Stomach (tissue), 9 donors: ENCODE measurements around the gene HAT1. TPM values are rescaled to one million over a fixed set of nuclear protein-coding genes. Genes with fewer than 3 reads are reported as not detected.

Experiments
- DNase-seq, 2 donors: peaks; one replicate each; pipeline versions ENCODE4 v3.0.0 to v3.0.0-alpha.2; 2013 to 2019
- H3K27ac ChIP-seq, 5 donors: fragments of 200-600 bp in 4 of 5; sonication (generic) in 4 of 5; one replicate each; pipeline ENCODE4 v1.5.1; 2013 to 2019; ENCODE audit warnings: mild to moderate bottlenecking in 1 of 5, moderate library complexity in 1 of 5
- H3K27me3 ChIP-seq, 3 donors: fragments of 200-600 bp; sonication (generic); one replicate each; pipeline ENCODE4 v1.5.1; 2017 to 2019; ENCODE audit warnings: mixed run types in 1 of 3
- H3K36me3 ChIP-seq, 4 donors: fragments of 200-600 bp; sonication (generic); 1 replicate in 3 of 4; 2 replicates in 1 of 4; pipeline ENCODE4 v1.5.1; 2016 to 2019
- H3K4me1 ChIP-seq, 4 donors: fragments of 200-600 bp; sonication (generic); one replicate each; pipeline ENCODE4 v1.5.1; 2016 to 2019
- H3K4me3 ChIP-seq, 4 donors: fragments of 200-600 bp; sonication (generic) in 3 of 4; one replicate each; pipeline ENCODE4 v1.5.1; 2016 to 2019; ENCODE audit warnings: mild to moderate bottlenecking in 1 of 4
- H3K9me3 ChIP-seq, 4 donors: fragments of 200-600 bp; sonication (generic); one replicate each; pipeline ENCODE4 v1.5.1; 2016 to 2019
- CTCF ChIP-seq, 7 experiments: fragments of 450-650 bp in 4 of 7; fragments of 200-600 bp in 3 of 7; sonication (generic) in 3 of 7; IDR thresholded peaks; one replicate each; pipeline ENCODE4 v1.5.1; 2016 to 2019; ENCODE audit warnings: antibody characterized with exemption in 7 of 7, control low read depth in 2 of 7, mild to moderate bottlenecking in 1 of 7
- EP300 ChIP-seq: sonication (generic); formaldehyde crosslinking; IDR thresholded peaks from one replicate; pipeline ENCODE4 v1.6.1; 2017; ENCODE audit warnings: antibody characterized with exemption
- POLR2A ChIP-seq, 4 donors: fragments of 450-650 bp; IDR thresholded peaks; one replicate each; pipeline ENCODE4 v1.6.1; 2016; ENCODE audit warnings: antibody characterized with exemption in 4 of 4, control low read depth in 2 of 4, mild to moderate bottlenecking in 1 of 4, moderate library complexity in 1 of 4
- POLR2AphosphoS5 ChIP-seq, 3 donors: sonication (generic); formaldehyde crosslinking; IDR thresholded peaks; one replicate each; pipeline ENCODE4 v1.6.1; 2016; ENCODE audit warnings: antibody characterized with exemption in 3 of 3
- WGBS, 5 donors: extraction: QIAGEN DNeasy Blood & Tissue Kit in 3 of 5; methylation state at CpG; one replicate each; pipeline versions ENCODE4 v1.1.5 to v1.1.7; 2013 to 2018; 5-methylcytosine and 5-hydroxymethylcytosine counted together
- intact Hi-C: fragments of 100-400 bp; cut with DNase I; formaldehyde crosslinking; loops from one replicate; pipeline ENCODE4 v1.15.1; 2023; ENCODE audit warnings: low total_unique reads
- polyA plus RNA-seq, 3 donors: library from polyadenylated mRNA; stranded (reverse); fragments of 200-250 nt; gene quantifications; one replicate each; pipeline ENCODE4 v1.2.3, GENCODE V29; 2013
- total RNA-seq, 5 donors: library from RNA; depleted of rRNA; stranded (reverse); fragments of >200 nt; gene quantifications; one replicate each; pipeline versions ENCODE4 v1.1.0 to v1.2.3, GENCODE V29; 2014 to 2016
- donor health status: healthy with polysubstance abuse.
- donor health status: Bipolar disorder and iron deficiency.
- donor health status: healthy.

Gene HAT1
- total and polyA plus RNA-seq, 8 donors: 2.9 to 59.8 (median 26.6) TPM

GRCh38 chr2:171959998-171960397 lies 37.7 kb downstream of the HAT1 start:
- Histone ChIP-seq H3K27ac (no peak overlapping the region), H3K4me1 (peaks cover 0 to 14% (median 5%) of the 10 kb centered on the region in 4 donors), H3K36me3 (peaks cover 0 to 18% (median 5%) of the 10 kb centered on the region in 4 donors), H3K4me3 (no peak overlapping the region), H3K9me3 (no peaks in the 10 kb centered on the region), H3K27me3 (no peaks in the 10 kb centered on the region)
- intact Hi-C loops: no loop called here
- TF ChIP-seq POLR2A (IDR thresholded peaks at IDR 0.05) (no peak), CTCF (IDR thresholded peaks at IDR 0.05) (no peak), POLR2AphosphoS5 (IDR thresholded peaks at IDR 0.05) (no peak), EP300 (no peak)
- no peak for DNase-seq
- 86 to 98% (median 94%) methylated on average over 2 of the region's 2 CpGs for WGBS, 5 donors

- intact Hi-C loops: no loop called here
- 85 to 98% (median 88%) methylated on average over 3 of the region's 3 CpGs for WGBS, 5 donors
Measured at GRCh38 chr2:171960570-171960969, 38.3 kb downstream of the HAT1 start.

GRCh38 chr2:171963198-171963597 lies 40.9 kb downstream of the HAT1 start:
- intact Hi-C loops: no loop called here
- H3K4me1 ChIP-seq: peaks cover 0 to 10% (median 4%) of the 10 kb centered on the region in 4 donors
- TF ChIP-seq POLR2A (IDR thresholded peaks at IDR 0.05) (no peak), EP300 (no peak), CTCF (IDR thresholded peaks at IDR 0.05) (no peak), POLR2AphosphoS5 (IDR thresholded peaks at IDR 0.05) (no peak)
- no peak overlapping the region for H3K4me3 ChIP-seq
- H3K27me3 ChIP-seq: no peaks in the 10 kb centered on the region
- no peak for DNase-seq
- peaks cover 10 to 31% (median 30%) of the 10 kb centered on the region in 4 donors for H3K36me3 ChIP-seq
- no peak overlapping the region for H3K27ac ChIP-seq
- 85 to 94% (median 93%) methylated on average over 2 of the region's 2 CpGs for WGBS, 5 donors
- H3K9me3 ChIP-seq: no peaks in the 10 kb centered on the region

More at GRCh38 chr2:171960570-171960969, 38.3 kb downstream of the HAT1 start:
- TF ChIP-seq POLR2AphosphoS5 (IDR thresholded peaks at IDR 0.05) (no peak), POLR2A (IDR thresholded peaks at IDR 0.05) (no peak), CTCF (IDR thresholded peaks at IDR 0.05) (no peak), EP300 (no peak)
- no peaks in the 10 kb centered on the region for H3K9me3 ChIP-seq
- no peak for DNase-seq
- H3K36me3 ChIP-seq: peaks cover 0 to 17% (median 8%) of the 10 kb centered on the region in 4 donors
- no peak overlapping the region for H3K4me3 ChIP-seq
- H3K27me3 ChIP-seq: no peaks in the 10 kb centered on the region
- H3K4me1 ChIP-seq: peaks cover 0 to 10% (median 4%) of the 10 kb centered on the region in 4 donors
- H3K27ac ChIP-seq: no peak overlapping the region

GRCh38 chr2:171964308-171964707 lies 42.0 kb downstream of the HAT1 start:
- H3K27me3 ChIP-seq: no peaks in the 10 kb centered on the region
- intact Hi-C loops: no loop called here
- WGBS, 5 donors: 60 to 82% (median 76%) methylated on average over 2 of the region's 2 CpGs
- no peak for DNase-seq
- peaks cover 10 to 42% (median 38%) of the 10 kb centered on the region in 4 donors for H3K36me3 ChIP-seq
- H3K4me1 ChIP-seq: peaks cover 0 to 5% (median 0%) of the 10 kb centered on the region in 4 donors
- H3K9me3 ChIP-seq: no peaks in the 10 kb centered on the region
- no peak for TF ChIP-seq CTCF (IDR thresholded peaks at IDR 0.05)
- TF ChIP-seq POLR2AphosphoS5 (IDR thresholded peaks at IDR 0.05): no peak
- TF ChIP-seq POLR2A (IDR thresholded peaks at IDR 0.05): no peak
- no peak for TF ChIP-seq EP300
- no peak overlapping the region for H3K27ac ChIP-seq
- no peak overlapping the region for H3K4me3 ChIP-seq
